ENCODE measurements around the gene RTP3.

- TF ChIP-seq, protein P1, sequence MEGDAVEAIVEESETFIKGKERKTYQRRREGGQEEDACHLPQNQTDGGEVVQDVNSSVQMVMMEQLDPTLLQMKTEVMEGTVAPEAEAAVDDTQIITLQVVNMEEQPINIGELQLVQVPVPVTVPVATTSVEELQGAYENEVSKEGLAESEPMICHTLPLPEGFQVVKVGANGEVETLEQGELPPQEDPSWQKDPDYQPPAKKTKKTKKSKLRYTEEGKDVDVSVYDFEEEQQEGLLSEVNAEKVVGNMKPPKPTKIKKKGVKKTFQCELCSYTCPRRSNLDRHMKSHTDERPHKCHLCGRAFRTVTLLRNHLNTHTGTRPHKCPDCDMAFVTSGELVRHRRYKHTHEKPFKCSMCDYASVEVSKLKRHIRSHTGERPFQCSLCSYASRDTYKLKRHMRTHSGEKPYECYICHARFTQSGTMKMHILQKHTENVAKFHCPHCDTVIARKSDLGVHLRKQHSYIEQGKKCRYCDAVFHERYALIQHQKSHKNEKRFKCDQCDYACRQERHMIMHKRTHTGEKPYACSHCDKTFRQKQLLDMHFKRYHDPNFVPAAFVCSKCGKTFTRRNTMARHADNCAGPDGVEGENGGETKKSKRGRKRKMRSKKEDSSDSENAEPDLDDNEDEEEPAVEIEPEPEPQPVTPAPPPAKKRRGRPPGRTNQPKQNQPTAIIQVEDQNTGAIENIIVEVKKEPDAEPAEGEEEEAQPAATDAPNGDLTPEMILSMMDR (IDR thresholded peaks at IDR 0.05; ENCODE audit: low read depth, low read length): no peak
- no peak for TF ChIP-seq EZH2phosphoT487 (IDR thresholded peaks at IDR 0.05; ENCODE audit: low read depth)
Observed at GRCh38 chr3:46489875-46490274, 7.9 kb upstream of the RTP3 start.
